ENCODE measurements around the gene DNAJB6.

Gene DNAJB6

DNA sequence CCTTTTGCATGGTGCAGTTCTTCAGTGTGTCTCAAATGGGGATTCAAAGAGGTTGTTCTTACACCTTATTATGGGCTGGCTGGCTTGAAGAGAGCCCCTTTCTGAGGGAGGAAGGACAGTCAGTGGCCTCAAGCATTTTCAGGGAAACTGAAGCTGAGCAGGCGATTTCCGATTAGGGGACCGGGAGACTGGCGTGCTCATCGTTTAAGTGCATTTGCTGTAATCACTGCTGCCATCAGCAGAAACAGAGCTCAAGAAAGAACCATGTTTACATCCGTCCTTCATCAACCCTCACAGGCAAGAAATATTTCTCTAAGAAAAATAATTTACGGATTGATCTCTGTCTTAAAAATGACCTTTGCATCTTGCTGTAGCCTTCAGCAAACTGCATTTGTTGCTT lies 32.2 kb downstream of the DNAJB6 start:
- DNase-seq (ENCODE audit: low read depth in 2 of 2) = no peak

DNA sequence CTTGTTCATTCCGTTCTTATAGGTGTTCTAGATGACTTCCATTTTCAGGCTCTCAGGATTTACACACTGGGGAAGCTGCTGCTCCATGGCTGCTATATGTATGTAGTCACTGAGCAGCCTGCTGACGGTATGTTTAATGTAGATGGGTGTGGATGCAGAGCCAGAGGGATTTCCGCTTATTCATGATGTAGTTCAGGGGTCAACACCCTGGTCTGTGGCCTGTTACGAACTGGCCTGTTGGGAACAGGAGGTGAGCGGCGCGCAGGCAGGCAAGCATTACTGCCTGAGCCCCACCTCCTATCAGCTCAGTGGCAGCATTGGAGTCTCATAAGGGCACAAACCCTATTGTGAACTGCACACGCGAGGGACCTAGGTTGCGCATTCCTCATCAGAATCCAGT lies 33.9 kb downstream of the DNAJB6 start:
- no peak for DNase-seq (ENCODE audit: low read depth in 2 of 2)

DNA sequence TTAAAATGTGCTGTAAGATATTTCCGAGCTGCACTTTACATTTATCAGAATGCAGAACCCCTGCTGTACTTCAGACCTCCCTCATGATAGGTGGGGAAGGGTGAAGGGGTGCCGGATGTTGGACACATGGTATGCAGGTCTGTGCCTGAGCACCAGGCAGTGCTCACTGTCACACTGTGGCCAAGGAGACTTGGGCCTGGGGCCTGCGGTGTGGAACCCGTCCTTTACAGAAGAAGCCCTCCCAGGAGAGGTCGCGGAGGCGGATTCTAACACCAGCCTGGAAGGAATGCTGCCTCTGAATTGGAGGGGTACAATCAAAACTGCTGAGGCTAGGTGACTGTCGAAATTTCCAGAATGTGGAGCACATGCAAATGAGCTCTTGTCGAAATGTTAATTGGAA lies 34.5 kb downstream of the DNAJB6 start:
- no peak for DNase-seq (ENCODE audit: low read depth in 2 of 2)

DNA sequence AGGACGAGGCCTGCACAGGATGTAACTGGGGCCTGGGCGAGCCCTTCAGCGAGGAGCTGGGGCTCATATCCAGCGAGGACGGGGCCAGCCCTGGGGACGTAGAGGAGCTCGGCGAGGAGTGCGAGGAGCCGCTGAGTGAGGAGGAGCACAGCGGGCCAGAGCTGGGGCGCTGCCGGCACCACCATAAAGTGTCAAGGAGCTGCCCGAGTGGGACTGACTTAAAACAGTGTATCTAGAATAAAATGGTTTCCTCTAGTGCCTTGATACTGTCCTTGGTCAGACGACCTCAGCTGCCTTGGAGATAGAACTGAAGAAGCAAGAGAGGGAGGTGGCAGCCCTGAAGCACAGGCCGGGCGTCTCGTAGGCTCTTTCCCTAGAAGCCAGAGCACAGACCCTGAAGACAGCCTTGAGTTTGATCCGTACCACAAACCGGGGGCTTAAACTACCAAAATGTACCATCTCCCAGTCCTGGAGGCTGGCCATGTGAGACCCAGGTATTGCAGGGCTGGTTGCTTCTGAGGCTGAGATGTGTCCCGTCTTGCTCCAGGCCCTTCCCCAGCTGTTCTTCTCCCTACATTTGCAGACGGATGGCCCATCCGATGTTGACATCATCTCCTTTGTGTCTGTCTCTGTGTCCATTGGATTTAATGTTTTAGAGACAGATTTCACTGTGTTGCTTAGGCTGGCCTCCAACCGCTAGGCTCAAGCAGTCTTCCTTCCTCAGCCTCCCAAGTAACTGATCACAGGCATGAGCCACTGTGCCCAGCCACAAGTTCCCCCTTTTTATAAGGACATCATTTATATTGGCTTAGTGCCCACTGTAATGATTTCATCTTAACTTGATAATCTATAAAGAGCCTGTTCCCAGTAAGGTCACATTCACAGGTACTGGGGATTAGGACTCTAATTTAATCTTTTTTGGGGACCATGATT lies 35.8 kb downstream of the DNAJB6 start:
- DNase-seq (ENCODE audit: low read depth in 2 of 2) = no peak

DNA sequence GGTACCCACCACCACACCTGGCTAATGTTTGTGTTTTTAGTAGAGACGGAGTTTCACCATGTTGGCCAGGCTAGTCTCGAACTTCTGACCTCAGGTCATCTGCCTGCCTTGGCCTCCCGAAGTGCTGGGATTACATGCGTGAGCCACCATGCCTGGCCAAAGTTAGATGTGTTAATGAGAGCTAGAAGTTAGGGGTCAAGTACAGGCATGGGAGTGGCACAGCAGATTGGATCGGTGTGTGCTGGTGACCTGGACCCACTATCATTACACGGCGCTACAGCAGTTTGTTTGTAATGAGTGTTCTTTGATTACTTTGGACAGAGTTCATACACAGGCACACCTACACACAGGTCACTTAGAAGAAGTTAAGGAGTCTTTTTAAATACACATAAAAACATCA lies 36.7 kb downstream of the DNAJB6 start:
- no peak for DNase-seq (ENCODE audit: low read depth in 2 of 2)

DNA sequence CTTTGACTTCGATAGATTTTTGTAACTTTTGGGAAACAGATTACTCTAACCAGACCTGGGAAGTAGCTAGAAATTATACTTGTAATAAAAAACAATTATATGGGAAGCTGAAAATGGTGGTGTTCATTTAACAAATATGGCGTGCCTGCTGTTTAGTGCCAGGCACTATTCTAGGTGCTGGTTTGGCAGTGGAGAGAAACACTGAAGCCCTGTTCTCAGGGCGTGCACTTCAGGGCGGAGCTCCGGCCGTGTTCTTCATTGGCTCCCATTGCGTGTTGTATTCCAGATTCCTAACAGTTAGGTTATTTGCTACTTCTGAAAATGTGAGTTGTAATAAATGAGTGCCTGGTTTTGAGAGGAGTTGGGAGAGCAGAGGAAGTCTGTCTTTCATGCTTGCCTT lies 38.6 kb downstream of the DNAJB6 start:
- no peak for DNase-seq (ENCODE audit: low read depth in 2 of 2)

DNA sequence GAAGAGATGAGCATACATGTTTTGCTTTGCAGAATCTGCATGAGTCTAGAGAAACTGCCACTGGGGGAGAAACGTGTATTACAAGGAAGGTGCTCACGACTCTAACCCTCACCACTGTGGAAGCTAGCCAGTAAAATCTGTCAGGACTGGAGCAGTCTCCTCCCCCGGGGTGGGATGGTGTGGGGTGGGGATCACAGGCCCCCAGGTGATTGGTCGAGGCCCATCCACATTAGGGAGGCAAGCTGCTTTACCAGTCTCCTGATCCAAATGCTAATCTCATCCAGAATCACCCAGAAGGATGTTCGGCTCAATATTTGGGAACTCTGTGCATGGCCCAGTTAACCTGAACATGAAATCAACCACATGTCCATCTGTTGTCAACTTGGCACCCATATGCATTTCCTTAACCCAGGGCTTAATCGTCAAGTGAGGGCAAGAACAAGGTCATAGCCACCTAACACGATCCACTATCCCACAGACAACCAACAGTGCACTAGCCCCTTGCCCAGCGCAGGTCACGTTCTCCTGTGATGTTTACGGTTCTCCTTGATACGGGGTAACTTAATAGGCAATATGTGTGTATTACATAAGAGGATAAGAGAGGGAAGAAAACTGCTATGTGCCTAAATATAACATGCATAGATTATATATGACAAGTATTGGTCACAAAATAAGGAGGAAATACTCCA lies 40.8 kb downstream of the DNAJB6 start:
- DNase-seq (ENCODE audit: low read depth in 2 of 2) = no peak

DNA sequence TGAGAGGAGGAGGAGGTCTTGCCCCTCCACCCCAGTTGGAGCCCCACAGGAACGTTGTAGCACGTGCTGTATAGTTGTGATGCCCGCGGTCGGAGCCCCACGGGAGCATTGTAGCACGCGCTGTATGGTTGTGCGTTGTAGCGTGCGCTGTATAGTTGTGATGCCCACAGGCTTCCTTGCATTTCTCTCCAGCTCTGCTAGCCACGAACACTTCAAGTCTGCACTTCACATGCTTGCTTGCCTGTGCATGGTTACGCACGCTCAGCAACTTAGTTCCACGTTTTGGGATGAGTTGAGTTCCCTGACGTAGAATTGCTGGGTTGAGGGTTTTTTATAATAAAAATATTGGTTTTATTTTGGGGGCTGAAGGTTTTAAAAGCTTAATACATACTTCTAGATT lies 41.6 kb downstream of the DNAJB6 start:
- no peak for DNase-seq (ENCODE audit: low read depth in 2 of 2)

DNA sequence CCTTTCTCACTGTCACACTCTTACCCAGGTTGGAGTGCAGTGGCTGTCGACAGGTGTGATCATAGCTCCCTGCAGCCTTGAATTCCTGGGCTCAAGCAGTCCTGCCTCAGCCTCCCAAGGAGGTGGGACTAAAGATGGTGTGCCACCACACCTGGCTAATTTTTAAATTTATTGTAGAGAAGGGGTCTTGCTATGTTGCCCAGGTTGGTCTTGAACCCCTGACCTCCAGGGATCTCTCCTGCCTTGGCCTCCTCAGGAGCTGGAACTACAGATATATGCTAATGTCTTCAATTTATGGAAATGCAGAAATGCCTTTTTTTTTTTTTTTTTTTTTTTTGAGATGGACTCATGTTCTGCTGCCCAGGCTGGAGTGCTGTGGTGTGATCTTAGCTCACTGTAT lies 42.7 kb downstream of the DNAJB6 start:
- no peak for DNase-seq (ENCODE audit: low read depth in 2 of 2)

DNA sequence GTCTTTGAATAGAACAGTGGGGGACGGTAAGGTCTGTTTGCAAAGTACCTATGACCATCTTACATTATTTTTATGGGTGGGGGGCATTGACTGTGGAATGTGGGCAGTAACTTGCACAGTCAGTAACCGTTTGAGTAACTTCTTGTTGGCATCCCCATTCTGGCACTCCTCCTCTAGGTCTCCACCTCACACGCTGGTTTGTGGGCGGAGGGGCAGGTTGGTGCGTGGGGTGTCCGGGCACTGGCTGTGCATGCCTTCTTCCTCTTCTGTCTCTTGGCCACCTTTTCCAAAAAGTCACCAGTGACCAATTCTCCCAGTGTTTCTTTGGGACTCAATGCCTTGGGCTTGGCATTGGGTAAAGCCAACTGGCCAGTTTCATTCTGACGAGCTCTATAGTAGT lies 43.6 kb downstream of the DNAJB6 start:
- DNase-seq (ENCODE audit: low read depth in 2 of 2) = no peak

DNA sequence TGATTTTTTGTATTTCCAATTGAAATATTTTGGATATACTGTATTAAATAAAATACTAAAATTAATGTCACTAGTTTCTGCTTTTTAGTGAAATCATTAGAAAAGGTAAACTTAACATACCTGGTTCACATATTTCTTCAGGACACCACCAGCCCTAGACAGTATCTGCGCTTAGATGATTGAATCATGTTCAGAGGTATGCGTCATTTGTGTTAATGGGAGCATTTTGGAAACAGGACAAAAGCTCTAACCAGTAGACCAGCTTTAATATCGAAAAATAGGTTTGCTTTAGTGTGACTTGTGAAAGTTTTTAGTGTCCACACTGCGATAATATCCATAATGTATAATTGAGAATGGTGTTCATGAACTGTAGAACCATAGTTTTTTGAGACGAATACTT lies 47.1 kb downstream of the DNAJB6 start:
- DNase-seq (ENCODE audit: low read depth in 2 of 2) = no peak

DNA sequence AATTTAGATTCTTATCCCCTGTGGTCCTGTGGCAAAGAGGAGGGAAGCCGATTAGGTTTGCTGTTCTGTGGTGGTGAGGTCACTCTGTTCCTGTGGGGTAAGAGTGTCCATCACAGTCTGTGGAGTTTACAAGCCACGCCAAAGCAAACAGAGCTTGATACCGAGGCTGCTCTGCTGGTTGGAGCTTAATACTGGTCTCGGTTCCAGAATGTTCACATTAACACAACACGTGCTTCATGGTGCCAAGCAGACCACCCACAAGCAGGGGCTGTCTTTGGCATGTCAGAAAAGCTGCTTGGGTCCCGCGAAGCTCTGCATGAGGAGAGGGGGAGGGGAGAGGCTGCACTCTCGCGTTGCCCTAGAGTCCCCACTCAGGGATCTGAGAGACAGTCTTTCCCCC lies 47.5 kb downstream of the DNAJB6 start:
- no peak for DNase-seq (ENCODE audit: low read depth in 2 of 2)

DNA sequence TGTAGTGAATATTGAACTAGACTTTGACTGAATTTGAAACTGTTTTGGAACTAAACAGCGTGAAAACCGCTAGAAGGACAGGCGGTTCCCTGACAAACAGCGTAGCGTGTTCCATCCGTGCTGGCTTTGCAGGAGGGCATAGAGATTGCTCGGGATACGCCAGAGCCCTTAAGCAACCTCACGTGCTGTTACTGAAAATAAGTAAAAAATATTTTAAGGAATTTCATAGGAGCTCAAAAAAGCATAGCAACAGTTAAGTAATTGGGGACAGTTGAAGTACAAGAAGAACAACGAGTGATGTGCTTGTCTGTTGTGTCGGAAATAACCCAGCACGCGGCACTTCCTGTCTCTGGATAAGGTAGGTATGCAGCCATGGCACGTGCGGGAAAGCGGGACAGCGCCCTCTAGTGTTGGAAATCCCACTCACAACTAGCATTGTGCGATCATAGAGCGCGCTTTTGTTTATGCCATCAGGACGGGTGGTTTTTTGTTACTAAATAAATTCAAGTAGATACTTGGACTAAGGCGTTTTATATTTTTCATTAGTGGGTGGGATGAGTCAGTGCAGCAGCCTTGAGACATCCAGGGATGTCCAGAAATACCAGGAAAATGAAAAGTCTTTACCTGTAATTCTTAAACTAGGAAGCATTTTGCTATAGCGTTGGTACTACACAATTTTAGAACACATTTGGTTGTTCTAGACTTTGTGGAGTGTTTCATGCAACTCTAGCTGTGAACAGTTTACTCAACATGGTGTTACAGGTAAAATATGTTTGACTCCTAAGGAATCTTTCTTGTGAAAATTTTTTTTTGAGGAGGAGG lies 50.4 kb downstream of the DNAJB6 start:
- DNase-seq (ENCODE audit: low read depth in 2 of 2) = peak; percentile 74 to 75

DNA sequence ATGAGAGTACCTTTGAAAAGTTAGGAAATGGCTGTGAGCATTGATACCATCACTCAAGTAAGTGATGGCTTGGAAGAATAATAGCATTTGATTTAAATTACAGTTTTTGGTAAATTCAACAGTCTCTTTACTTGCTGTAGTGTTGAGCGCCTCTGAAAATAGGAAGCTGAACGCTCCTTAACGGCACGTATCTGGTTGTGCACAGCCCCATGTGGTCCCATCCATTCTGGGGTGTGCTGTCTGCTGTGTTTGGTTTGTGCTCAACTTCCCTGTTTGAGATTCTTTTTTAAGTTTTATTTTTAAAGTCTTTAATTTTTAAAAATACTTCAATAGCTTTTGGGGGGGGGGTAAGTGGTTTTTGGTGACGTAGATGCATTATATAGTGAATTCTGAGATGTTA lies 51.5 kb downstream of the DNAJB6 start:
- no peak for DNase-seq (ENCODE audit: low read depth in 2 of 2)

DNA sequence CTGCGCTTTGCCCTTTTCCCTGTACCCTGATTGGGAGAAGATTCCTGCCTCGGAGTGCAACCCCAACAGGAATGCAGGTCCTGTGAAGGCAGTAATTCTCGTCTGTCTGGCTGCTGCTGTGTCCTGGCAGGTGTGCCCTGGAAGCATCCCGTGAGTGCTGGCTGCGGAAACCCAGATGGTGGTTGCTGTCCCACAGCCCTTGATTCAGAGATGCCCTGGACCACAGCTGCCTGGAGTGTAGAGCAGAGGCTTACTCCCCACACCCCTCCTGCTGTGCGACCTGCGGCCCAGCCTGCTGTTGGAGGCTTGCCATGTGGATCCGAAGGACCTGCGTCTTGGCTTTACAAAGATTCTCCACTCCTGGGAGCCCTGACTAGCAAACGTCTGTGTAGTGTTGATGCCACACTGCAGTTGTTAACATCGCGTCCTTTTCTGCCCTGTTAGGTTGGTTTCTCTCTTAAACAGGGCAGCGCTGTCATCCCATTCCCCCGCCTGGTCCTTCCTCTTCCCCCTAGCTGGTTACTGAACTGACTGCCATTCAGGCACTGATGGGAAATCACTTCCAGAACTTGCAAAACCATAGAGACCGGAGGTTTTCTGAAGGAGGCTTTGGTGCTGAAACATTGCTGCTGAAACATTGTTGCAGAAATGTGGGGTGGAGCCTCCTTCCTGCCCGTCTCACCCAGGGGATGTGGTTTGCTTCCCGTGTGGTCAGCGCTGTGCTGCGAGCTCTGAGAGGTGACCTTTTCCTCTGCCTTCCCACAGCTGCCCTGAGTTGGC lies 53.3 kb downstream of the DNAJB6 start:
- DNase-seq (ENCODE audit: low read depth in 2 of 2) = no peak

DNA sequence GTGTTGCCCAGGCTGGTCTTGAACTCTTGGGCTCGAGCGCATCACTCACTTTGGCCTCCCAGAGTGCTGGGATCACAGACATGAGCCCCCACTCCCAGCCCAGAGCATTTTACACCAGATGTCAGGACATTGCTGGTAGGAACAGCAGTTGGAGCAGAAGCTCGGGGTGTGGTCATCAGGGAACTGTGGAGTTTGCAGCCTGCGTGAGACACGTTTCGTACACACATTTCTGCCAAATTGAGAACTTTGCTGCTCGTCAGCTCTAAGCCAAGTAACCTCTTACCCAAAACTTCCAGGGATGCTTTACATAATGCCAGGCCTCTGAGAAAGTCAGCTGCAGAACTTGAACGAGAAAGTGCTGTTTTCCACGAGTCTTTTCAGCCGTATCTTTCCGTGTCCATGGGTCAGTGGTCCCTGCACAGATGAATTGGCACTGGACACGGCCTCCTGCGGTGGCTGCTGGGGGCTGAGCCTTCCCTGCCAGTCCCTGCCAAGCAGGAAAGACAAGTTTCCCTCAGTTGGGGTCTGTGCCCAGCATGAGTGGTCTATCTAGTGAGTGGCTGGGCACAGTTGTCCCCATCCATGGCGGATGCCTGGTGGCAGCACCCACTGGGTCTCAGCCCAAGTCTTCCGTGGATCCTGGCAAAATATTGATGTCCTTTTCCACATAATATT lies 54.4 kb downstream of the DNAJB6 start:
- DNase-seq (ENCODE audit: low read depth in 2 of 2) = no peak

DNA sequence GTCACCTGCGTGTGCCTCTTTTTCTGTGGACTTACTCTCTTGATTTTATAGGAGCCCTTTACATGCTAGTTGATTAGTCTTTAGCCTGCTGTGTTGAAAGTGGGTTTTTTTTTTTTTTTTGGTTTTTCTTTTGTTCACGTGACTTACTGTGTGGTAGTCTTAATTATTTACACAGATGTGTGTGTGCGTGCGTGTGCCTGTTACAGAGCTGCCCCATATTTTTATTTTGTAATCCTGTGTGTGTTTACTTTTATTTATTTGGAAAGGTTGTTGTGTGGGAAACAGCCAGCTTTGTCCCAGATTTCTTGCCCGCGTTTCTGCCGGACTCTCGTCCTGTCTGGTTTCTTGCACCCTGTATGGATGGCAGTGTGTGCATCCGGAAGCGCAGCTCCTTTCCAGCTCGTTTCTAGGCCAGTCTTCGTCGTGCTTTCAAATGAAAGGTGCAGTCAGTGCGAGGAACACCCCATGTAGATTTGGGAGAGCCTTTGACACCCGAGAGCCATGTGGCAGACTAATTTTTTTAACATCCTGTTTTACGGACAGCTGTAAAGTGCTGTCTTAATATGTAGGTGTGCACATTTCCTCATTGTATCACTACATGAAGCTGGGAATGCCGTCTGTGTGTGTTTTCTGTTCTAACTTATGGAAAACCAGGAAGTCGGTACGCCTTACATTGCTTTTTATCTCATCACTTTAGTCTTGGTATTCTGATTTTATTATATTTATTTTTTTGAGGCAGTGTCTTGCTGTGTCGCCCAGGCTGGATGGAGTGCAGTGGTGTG lies 55.6 kb downstream of the DNAJB6 start:
- DNase-seq (ENCODE audit: low read depth in 2 of 2) = no peak

DNA sequence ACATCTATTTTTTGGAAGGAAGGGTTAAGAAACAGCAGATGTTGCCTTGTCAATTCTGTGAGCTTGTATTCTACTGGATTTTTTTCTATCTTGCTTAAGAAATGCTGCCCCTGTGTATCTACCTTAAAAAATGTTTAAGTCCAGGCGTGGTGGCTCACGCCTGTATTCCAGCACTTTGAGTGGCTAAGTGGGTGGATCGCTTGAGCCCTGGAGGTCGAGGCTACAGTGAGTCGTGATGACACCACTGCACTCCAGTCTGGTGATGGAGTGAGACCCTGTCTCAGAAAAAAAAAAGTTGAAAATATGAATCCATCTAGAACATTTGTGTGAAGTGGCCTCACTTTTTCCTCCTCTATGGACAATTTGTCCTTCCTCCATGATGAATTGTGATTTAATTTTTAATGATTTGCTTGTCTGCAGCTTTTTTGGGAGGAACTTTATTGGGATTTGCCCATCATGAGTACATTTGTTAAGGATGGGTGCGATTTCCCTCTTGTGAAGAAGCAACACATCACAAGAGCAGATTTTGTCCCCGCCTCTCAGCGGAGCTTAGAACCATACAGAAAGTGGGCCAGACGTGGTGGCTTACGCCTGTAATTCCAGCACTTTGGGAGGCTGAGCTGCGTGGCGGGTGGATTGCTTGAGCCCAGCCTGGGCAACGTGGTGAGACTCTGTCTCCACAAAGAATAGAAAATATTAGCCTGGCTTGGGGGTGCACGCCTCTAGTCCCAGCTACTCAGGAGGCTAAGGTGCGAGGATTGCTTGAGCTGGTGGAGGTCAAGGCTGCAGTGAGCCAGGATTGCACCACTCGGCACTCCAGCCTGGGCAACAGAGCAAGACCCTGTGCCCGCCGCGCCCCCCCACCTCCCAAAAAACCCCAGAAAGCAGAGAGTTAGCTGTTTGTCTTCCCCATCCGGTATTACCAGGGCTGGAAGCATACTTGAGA lies 57.7 kb downstream of the DNAJB6 start:
- DNase-seq (ENCODE audit: low read depth in 2 of 2) = no peak

DNA sequence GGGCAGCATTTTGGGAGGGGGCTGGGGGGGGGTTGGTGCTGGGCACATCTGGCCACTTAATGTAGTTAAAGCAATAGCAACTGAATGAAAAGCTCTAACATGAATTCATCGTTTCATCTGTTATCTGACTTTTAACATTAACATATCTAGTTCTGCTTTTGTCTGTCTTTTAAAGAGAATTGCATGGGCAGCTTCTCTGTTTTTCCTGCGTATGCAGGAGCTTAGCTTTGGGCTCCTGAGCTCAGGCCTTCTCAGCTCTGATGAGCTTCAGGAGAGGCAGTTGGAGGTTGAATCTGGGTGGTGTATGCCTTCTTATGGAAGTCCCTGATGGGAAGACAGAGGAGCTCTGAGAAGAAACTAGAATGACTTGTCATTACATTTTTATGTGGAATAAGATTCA lies 58.4 kb downstream of the DNAJB6 start:
- no peak for DNase-seq (ENCODE audit: low read depth in 2 of 2)
